ENCODE results near the gene KIAA1958. TPM values are rescaled to one million over a fixed set of nuclear protein-coding genes. Genes with fewer than 3 reads are reported as not detected.
"Not testable (repeated sequence)": the region's sequence is repeated elsewhere in the genome, so short reads cannot be mapped to it uniquely, and the experiment has no call there.

KIAA1958 gene
- total RNA-seq, 2 donors from 2014 or later = 16.8 to 17.0 TPM

DNA sequence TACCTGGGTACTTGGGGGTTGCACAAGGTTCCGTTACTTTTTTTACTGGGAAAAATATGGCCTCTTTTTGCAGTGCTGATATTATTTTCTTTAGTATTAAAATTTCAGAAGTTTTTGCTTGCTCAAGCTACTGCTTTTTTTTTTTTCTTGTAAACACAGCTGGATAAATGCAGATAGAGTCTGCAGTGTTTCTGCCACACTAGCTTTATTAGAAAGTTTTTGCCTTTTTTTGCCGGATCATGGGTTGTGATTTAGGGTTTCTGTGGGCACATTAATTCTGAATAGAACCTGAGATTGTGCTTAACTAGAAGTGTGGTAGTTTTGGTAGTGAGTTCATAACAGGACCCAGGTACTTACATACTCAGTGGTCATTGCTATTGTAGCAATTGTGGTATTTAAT is 19.9 kb downstream of the KIAA1958 start:
- H3K36me3 Mint-ChIP-seq = no peaks in the 10 kb centered on the region
- no peak overlapping the region for H3K27ac Mint-ChIP-seq
- no peak for ATAC-seq
- DNase-seq (ENCODE audit: low spot score in 2 of 2) = no peak
- H3K9me3 Mint-ChIP-seq = no peaks in the 10 kb centered on the region

- H3K36me3 Mint-ChIP-seq = no peaks in the 10 kb centered on the region
- no peak for ATAC-seq
- no peak overlapping the region for H3K27ac Mint-ChIP-seq
- H3K9me3 Mint-ChIP-seq = no peaks in the 10 kb centered on the region
- no peak for DNase-seq (ENCODE audit: low spot score in 2 of 2)
Measured at GRCh38 chr9:112507001-112507680, 20.5 kb downstream of the KIAA1958 start.

- no peaks in the 10 kb centered on the region for H3K9me3 Mint-ChIP-seq
- H3K36me3 Mint-ChIP-seq = no peaks in the 10 kb centered on the region
- DNase-seq (ENCODE audit: low spot score in 2 of 2) = no peak
- no peak overlapping the region for H3K27ac Mint-ChIP-seq
- ATAC-seq = no peak
Measured at GRCh38 chr9:112508377-112508776, 21.8 kb downstream of the KIAA1958 start.

DNA sequence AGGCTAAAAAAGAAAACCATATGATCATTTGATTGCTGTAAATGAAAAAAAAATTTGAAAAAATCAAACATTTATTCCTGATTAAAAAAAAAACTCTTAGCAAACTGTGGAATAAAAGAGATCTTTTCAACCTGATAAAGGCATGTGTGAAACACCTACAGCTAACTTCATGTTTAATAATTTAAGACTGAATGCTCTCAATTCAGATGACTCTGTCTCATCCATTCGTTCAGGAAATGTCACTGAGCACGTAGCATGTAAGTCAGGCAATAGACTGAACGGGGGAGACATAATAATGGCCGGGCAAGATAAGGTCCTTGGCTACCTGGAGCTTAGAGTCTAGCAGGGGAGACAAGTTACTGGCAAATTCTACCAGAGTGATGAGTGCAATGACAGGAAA is 25.8 kb downstream of the KIAA1958 start:
- ATAC-seq; DNase-seq (ENCODE audit: low spot score in 2 of 2); H3K27ac Mint-ChIP-seq; H3K9me3 Mint-ChIP-seq; H3K36me3 Mint-ChIP-seq: not testable (repeated sequence)

DNA sequence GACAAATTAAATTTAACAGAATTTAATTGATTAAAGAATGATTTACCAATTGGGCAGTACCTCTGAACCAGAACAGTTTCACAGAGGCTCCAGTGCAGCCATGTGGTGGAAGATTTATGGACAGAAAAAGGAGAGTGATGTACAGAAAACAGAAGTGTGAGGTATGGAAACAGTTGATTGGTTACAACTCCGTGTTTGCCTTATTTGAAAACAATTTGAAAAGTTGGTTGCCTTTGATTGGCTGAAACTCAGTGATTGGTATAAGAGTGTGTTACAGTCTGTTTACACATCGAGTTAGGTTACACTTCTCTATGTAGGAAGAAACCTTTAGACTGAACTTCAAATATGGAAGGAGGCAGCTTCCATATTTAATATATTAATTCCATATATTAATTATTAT is 30.1 kb downstream of the KIAA1958 start:
- ATAC-seq (no peak), DNase-seq (ENCODE audit: low spot score in 2 of 2) (no peak)
- Mint-ChIP-seq H3K27ac (no peak overlapping the region), H3K9me3 (no peaks in the 10 kb centered on the region), H3K36me3 (no peaks in the 10 kb centered on the region)

- Mint-ChIP-seq H3K36me3 (no peaks in the 10 kb centered on the region), H3K27ac (no peak overlapping the region), H3K9me3 (no peaks in the 10 kb centered on the region)
- ATAC-seq = no peak
- DNase-seq (ENCODE audit: low spot score in 2 of 2) = no peak
Measured at GRCh38 chr9:112520069-112520468, 33.4 kb downstream of the KIAA1958 start.

GRCh38 chr9:112520656-112521055 is 34.0 kb downstream of the KIAA1958 start:
- no peak for ATAC-seq
- no peaks in the 10 kb centered on the region for H3K9me3 Mint-ChIP-seq
- no peaks in the 10 kb centered on the region for H3K36me3 Mint-ChIP-seq
- no peak for DNase-seq (ENCODE audit: low spot score in 2 of 2)
- no peak overlapping the region for H3K27ac Mint-ChIP-seq

DNA sequence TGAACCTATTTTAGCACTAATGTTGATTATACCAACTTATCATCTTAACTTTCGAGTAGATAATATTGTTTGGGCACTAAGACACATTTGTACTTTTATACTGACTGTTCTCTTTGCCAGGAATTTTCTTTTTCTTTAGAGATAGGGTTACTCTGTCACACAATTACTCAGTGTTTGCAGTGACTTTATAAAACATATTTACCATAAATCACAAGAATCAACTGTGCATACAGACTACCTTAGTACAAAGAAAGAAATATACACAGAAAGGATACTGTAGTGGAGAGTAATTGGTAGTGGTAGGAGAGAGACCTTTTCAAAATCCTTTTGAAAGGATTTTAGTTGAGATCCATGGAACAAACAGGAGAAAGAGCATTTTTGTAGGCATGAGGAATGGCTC is 40.3 kb downstream of the KIAA1958 start:
- no peak for ATAC-seq
- Mint-ChIP-seq H3K27ac (no peak overlapping the region), H3K36me3 (no peaks in the 10 kb centered on the region), H3K9me3 (no peaks in the 10 kb centered on the region)
- DNase-seq (ENCODE audit: low spot score in 2 of 2) = no peak

GRCh38 chr9:112527959-112528358 is 41.3 kb downstream of the KIAA1958 start:
- no peaks in the 10 kb centered on the region for H3K9me3 Mint-ChIP-seq

GRCh38 chr9:112529316-112529715 is 42.7 kb downstream of the KIAA1958 start:
- DNase-seq (ENCODE audit: low spot score in 2 of 2) = no peak
- no peak for ATAC-seq
- Mint-ChIP-seq H3K36me3 (peaks cover 4 to 6% of the 10 kb centered on the region in 2 donors), H3K27ac (no peak overlapping the region), H3K9me3 (peaks cover 2 to 4% of the 10 kb centered on the region in 2 donors)

More at GRCh38 chr9:112527959-112528358, 41.3 kb downstream of the KIAA1958 start:
- H3K27ac Mint-ChIP-seq = no peak overlapping the region
- no peaks in the 10 kb centered on the region for H3K36me3 Mint-ChIP-seq
- no peak for DNase-seq (ENCODE audit: low spot score in 2 of 2)
- ATAC-seq = no peak

DNA sequence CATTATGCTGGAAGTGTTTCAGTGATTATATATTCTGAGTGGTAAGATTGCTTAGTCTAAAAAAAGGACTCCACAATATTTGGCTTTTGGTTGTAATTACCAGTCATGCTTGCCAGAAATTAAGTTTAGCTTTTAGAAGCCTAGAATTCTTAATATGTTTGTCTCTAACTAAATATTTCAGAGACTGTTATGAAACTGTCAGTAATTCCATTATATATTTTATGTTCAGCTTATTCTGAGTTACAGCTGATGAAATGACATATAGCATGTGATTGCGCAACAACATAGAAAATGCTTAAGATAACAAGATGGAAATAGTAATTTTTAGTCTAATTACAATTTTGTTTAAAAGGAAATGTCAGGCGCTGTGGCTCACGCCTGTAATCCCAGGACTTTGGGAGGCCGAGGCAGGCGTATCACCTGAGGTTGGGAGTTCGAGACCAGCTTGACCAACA is 44.2 kb downstream of the KIAA1958 start:
- Mint-ChIP-seq H3K36me3 (peaks cover 4 to 6% of the 10 kb centered on the region in 2 donors), H3K27ac (no peak overlapping the region), H3K9me3 (peaks cover 2 to 4% of the 10 kb centered on the region in 2 donors)
- no peak for DNase-seq (ENCODE audit: low spot score in 2 of 2)
- ATAC-seq = no peak

DNA sequence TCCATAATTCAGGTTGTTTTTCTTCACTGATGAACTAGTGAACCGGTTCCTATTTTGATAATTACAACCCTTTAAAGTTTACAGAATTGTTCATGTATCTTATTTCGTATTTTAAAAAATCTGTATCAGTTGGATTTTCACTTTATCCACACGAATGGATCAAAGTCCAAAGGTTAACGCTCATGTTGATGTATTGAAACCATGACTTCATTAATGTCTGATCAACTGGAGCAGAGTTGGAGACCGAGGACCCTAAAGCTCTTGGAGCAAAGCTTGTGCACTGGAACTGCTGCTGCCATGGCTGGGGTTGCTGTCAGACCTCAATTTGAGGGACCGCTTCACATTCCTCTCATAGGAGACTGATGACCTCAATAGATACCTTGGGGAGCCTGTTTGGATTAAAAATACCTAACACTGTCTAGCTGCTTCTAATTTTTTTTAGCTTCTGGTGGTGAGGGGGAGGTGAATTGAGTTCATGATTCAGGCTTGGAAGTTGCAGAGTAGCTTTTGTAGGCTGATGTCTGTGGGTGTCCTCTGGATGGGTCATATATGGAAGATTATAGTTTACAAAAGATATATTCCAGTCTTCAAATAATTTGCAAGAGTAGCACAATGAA is 45.1 kb downstream of the KIAA1958 start:
- Mint-ChIP-seq H3K27ac (no peak overlapping the region), H3K9me3 (peaks cover 2 to 4% of the 10 kb centered on the region in 2 donors), H3K36me3 (peaks cover 4 to 6% of the 10 kb centered on the region in 2 donors)
- ATAC-seq = no peak
- DNase-seq (ENCODE audit: low spot score in 2 of 2) = no peak

DNA sequence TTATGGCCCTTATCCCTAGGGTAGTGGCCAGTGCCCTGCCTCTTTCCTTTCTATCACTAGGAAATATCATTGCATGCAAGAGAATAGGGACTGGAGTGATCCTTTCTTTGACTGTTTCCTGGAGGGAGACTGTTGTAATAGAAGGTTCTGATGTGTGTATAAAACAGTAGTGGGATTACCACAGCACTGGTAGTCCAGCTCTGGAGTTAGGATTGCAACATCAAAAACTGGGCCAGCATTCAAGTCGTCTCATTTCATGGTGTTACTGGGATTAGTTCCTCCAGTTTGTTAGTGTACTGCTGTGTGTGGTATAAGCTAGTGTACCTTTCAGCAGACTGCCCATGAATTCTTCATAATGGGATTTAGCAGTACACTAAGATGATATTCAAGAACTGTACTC is 45.8 kb downstream of the KIAA1958 start:
- DNase-seq (ENCODE audit: low spot score in 2 of 2) = no peak

DNA sequence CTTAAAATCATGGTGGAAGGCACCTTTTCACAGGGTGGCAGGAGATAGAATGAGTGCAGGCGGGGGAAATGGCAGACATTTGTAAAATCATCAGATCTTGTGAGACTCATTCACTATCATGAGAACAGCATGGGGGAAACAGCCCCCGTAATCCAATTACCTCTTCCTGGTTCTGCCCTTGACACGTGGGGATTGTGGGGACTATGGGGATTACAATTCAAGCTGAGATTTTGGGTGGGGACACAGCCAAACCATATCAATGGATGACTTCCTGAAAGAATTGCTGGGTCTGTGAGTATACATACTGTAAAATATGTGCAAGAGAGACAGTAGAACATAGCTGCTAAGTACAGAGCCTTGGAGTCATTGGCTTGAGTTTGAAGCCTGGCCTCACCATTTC is 47.0 kb downstream of the KIAA1958 start:
- Mint-ChIP-seq H3K27ac (no peak overlapping the region), H3K9me3 (peaks cover 2 to 4% of the 10 kb centered on the region in 2 donors), H3K36me3 (peaks cover 4 to 6% of the 10 kb centered on the region in 2 donors)
- ATAC-seq (no peak), DNase-seq (ENCODE audit: low spot score in 2 of 2) (no peak)

More for the DNA sequence above, 45.8 kb downstream of the KIAA1958 start:
- peaks cover 4 to 6% of the 10 kb centered on the region in 2 donors for H3K36me3 Mint-ChIP-seq
- ATAC-seq = no peak
- peaks cover 2 to 4% of the 10 kb centered on the region in 2 donors for H3K9me3 Mint-ChIP-seq
- H3K27ac Mint-ChIP-seq = no peak overlapping the region

GRCh38 chr9:112535301-112535700 is 48.7 kb downstream of the KIAA1958 start:
- H3K36me3 Mint-ChIP-seq = peaks cover 4 to 6% of the 10 kb centered on the region in 2 donors
- DNase-seq (ENCODE audit: low spot score in 2 of 2) (no peak), ATAC-seq (no peak)
- H3K9me3 Mint-ChIP-seq = peaks cover 2 to 4% of the 10 kb centered on the region in 2 donors
- H3K27ac Mint-ChIP-seq = no peak overlapping the region

DNA sequence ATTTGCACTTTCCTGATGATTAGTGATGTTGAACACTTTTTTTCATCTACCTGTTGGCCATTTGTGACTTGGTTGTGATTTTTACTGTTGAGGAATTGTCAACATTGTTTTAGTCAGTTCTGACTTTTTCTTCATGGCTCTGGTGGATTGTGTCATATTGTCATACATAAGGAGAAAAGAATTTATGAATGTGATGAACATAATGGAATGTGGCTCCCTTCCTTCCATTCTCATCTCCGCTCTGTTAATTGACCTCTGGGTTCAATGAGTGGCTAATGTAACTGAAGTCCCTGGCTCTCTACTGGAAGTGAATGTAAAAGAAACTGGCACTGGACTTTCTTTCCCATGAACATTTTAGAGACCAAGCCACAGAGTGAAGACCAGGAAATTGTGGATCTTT is 49.2 kb downstream of the KIAA1958 start:
- peaks cover 4 to 6% of the 10 kb centered on the region in 2 donors for H3K36me3 Mint-ChIP-seq
- ATAC-seq (no peak), DNase-seq (ENCODE audit: low spot score in 2 of 2) (no peak)
- H3K9me3 Mint-ChIP-seq = peaks cover 2 to 4% of the 10 kb centered on the region in 2 donors
- H3K27ac Mint-ChIP-seq = no peak overlapping the region

- Mint-ChIP-seq H3K9me3 (peaks cover 2 to 4% of the 10 kb centered on the region in 2 donors), H3K27ac (no peak overlapping the region), H3K36me3 (peaks cover 4 to 6% of the 10 kb centered on the region in 2 donors)
- ATAC-seq (no peak), DNase-seq (ENCODE audit: low spot score in 2 of 2) (no peak)
Measured at GRCh38 chr9:112537561-112537960, 50.9 kb downstream of the KIAA1958 start.

DNA sequence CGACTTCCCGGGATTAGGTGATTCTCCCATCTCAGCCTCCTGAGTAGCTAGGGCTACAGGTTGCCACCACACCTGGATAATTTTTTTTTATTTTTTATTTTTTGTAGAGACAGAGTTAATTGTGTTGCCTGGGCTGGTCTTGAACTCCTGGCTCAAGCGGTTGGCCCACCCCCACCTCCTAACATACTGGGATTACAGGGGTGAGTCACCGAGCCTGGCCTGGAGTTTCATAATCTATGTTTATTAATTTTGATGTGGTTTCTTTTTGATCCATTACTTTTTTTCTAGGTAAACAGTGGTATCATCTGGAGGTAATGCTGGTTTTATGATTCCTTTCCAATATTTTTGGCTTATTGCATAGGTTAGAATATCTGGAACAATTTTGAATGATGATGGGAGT is 54.2 kb downstream of the KIAA1958 start:
- no peaks in the 10 kb centered on the region for H3K36me3 Mint-ChIP-seq

More for the DNA sequence above, 54.2 kb downstream of the KIAA1958 start:
- DNase-seq (ENCODE audit: low spot score in 2 of 2) = no peak
- H3K27ac Mint-ChIP-seq = no peak overlapping the region
- no peak for ATAC-seq
- peaks cover 0 to 1% of the 10 kb centered on the region in 2 donors for H3K9me3 Mint-ChIP-seq
